Measurements from ENCODE around the gene CAMK1.
A peak's percentile ranks its signal among the peaks of the same experiment; 100 is the strongest.

CAMK1 gene

GRCh38 chr3:9770276-9770812, 597 bp upstream of the CAMK1 start:
- no peak for DNase-seq

- no peak for DNase-seq
These were observed 735 bp downstream of the CAMK1 start for GRCh38 chr3:9769012-9769411.

DNA sequence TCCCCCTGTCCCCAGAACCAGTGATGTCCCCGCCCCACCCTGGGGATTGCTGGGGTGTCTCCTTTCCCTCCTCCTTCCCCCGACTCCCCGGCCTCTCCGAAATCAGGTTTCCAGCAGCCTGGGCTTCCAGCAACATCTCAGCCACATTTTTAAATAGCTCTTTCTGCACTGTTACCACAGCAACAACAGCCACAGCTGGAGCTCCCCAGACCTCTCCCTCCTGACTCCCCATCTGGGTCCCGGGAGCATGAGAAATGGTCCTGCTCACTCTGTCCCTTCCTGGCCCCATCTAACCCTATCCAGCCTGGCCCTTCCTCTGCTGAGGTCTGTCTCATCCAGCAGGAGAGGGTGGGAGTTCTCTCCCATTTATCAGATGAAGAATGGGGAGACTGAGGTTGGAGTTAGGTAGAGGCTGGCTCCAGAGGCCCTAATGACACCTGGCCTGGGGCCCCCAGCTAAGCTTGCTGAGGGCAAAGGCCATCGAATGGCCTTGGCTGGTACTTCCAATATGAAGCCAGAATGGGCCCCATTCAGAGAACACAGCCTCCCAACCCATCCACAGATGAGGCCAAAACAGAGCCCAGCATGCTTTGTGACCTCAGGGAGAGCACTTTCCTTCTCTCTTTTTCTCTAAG, 1.5 kb downstream of the CAMK1 start:
- DNase-seq: no peak

DNA sequence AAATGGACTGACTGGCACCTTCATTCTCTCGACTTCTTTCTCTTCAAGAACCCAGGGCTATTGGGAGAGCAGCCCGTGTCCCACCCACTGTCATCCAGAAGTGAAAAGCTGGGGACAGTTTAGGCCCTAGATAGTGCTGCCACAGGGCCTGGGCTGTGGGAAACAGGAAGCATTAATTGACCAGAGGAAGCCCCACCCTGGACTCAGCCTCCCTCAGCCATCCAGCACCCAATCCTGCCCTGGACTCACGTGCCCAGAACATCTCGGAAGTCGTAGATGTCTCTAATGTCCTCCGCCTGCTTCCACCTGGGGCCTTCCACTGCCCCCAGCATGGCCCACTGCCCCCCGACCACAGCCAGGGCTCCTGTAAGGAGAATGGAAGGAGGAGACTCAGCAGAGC, 2.3 kb downstream of the CAMK1 start:
- no peak for DNase-seq

DNA sequence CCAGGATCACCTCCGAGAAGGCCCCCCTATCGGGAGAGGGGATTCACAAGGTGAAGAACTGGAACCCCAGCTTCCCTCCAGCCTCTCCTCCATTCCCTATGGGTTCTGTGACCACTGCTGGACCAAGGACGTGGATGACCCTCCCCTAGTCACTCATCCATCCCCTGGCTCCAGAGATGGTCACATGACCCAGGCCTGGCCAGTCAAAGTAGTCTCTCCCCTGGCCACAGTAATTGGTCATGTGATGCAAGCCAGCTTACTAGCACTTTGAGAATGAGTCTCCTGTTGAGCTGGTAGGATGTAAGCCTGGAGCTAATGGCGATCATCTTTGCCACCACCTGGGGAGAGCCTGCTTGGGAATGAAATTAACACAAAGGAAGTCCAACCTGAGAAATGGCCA, 3.9 kb downstream of the CAMK1 start:
- no peak for DNase-seq

- DNase-seq: no peak
These were observed 6.9 kb downstream of the CAMK1 start for GRCh38 chr3:9762871-9763270.

DNA sequence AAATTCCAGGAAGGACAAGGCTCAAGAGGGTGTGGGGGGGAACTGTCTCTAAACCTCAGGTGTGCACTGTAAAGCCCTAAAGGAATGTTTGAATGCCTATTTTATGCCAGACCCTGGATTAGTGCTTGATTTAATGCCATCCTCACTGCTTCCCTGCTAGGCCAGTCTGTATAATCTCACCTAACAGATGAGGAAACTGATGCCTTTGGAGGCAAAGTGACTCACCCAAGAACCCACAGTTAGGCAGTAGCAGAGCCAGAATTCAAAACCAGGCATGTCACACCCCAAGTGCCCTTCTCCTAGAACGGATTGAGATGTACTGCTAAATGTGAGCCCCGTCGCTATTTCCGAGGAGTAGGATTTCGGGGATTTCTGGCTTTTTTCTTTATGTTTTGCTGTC, 7.8 kb downstream of the CAMK1 start:
- no peak for DNase-seq

DNA sequence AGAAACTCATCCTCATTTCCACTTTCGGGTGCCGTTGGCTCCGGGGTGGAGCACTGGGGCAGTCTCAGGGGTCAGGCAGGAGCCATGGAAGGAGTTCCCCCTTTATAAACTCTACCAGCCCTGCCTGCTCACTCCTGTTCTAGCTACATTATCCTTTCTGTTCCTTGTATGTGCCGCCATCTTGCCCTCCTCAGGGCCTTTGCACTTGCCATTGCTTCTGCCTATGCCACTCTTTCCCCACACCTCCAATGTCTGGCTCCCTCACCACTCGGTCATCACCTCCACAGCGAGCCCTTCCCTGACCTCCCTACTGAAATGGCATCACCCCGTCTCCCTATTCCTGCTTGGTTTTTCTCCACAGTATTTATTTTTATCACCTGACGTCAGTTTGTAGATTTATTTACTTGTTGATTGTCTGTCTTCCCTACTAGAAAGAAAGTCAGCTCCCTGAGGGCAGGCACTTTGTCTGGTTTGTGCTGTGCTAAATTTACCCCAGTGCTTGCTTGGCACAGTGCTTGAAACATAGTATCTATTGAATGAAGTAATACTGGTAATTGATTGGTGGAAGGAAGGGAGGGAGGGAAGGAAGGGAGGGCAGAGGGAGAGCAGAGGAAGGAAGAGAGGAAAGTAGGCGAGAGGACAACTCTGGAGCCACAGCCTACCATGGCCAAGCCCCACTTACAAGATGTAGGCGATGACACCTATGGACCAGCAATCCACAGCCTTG, 8.8 kb downstream of the CAMK1 start:
- no peak for DNase-seq

DNA sequence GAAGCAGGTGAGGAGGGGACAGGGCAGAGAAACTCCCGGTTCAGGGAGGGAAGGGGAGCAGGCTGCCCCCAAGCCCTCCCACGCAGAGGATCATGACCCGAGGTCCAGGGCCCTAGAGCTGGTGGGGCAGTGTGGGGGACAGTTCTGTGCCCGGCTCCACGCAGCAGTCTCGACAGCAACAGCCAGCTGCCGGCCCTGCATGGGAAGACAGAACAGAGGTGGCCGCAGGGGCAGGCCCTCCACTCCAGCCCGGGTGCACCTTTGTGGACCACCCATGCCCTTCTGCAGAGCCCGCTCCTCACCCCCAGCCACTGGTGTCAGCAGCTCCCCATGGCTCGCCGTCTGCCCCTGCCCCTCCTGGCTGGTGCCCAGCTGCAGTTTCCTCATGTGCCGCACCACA, 12.3 kb downstream of the CAMK1 start:
- DNase-seq: no peak

GRCh38 chr3:9754678-9755077, 15.1 kb downstream of the CAMK1 start:
- DNase-seq: no peak

- DNase-seq: peak; percentile 3
These were observed 19.0 kb downstream of the CAMK1 start for GRCh38 chr3:9750556-9751411.

GRCh38 chr3:9749645-9750555, 19.8 kb downstream of the CAMK1 start, which contains the start of gene OGG1:
TSS of gene OGG1 (plus strand) at chr3:9749952. CDS start at chr3:9750287, 335 bp downstream.
- DNase-seq: peak; percentile 97

DNA sequence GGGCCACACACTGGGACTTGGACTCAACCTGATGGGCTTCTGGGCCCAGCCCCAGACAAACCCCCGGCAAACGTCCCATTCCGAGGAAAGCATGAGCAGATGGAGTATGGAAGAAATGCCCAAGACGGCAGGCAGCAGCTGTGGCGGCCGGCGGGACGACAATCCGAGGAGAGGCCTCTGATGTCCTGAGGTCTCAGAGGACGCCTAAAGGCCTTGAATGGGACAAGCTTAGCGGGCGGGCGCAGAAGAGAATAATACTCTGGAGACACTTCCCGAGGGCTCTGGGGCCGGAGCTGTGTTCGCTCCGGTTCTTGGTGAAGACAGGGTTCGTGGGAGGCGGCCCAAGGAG, 20.5 kb downstream of the CAMK1 start:
- no peak for DNase-seq

DNA sequence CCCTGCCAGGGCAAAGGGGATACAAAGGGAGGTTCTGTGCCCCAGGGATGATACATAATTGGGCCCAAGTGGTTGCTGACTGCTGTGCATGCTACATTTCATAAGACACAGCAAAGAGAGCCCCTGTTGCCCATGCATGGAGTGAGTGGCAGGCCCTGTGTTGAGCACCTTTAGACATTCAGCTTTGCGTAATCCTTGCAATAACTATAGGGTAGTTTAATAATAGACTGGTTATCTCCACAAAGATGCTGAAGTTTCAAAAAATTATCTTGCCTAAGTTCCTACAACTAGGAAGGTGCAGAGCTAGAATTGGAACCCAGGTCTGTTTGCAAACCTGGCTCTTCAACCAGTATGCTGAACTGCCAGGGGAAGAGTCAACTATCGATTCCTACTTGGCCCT, 21.7 kb downstream of the CAMK1 start:
- no peak for DNase-seq

- DNase-seq: no peak
These were observed 22.5 kb downstream of the CAMK1 start for GRCh38 chr3:9747267-9747666.

DNA sequence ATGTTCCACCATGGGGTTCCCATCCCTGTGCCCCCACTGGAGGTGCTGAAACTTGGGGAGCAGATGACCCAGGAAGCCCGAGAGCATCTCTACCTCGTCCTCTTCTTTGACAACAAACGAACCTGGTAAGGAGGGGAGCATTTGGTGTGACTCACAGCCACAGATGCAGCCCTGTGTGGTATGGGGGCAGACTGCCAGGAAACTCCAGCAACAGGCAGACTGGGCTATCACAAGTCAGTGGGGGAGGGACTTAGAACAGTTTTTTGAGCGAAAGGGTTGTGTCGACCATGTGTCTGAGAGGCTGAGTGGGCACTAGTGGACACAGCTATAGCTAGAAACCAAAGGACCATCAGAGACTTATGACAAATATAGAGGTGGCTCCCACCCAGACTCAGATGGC, 23.4 kb downstream of the CAMK1 start:
- no peak for DNase-seq

DNA sequence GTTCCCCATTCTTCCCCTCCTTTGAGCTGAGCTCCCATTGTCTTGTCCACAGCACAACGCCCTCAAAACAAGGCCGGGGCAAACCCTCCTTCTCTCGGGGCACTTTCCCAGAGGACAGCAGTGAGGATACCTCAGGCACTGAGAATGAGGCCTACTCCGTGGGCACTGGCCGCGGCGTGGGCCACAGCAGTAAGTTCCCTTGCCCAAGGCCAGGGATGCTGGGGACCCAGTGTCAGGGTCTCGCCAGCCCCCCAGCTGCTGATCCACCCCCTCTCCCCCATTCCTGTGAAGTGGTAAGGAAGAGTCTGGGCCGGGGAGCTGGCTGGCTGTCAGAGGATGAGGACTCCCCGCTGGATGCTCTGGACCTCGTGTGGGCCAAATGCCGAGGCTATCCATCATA, 24.2 kb downstream of the CAMK1 start:
- no peak for DNase-seq

DNA sequence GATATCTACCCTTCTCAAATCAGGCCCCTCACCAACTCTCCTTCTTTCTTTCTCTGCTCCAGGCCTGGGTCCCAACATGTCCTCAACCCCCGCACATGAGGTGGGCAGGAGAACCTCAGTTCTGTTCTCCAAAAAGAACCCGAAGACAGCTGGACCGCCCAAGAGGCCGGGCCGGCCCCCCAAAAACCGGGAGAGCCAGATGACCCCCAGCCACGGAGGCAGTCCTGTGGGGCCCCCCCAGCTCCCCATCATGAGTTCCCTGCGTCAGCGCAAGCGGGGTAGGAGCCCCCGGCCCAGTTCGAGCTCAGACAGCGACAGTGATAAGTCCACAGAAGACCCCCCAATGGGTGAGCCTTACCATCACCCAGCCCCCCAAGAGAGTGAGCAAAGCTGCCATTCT, 25.6 kb downstream of the CAMK1 start:
- DNase-seq: no peak

- no peak for DNase-seq
These were observed 26.2 kb downstream of the CAMK1 start for GRCh38 chr3:9743548-9743947.

DNA sequence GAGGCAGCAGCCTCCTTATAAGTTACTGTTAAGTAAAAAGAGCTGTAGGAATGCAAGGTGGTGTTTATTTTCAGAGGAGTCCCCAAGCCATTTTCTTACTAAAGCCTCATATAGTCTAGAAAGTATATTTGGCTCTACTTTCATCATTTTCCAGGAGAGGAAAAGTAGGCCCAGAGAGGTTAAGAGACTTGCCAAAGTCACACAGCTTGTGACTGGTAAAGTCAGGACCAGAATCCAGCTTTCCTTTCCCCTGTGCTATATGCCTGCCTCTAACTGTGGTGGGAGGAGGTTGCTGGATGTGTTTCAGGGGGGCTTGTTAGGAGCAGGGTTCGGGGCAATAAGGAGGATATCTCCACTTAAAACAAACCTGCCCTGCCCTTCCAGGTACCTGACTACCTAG, 27.2 kb downstream of the CAMK1 start:
- no peak for DNase-seq

DNA sequence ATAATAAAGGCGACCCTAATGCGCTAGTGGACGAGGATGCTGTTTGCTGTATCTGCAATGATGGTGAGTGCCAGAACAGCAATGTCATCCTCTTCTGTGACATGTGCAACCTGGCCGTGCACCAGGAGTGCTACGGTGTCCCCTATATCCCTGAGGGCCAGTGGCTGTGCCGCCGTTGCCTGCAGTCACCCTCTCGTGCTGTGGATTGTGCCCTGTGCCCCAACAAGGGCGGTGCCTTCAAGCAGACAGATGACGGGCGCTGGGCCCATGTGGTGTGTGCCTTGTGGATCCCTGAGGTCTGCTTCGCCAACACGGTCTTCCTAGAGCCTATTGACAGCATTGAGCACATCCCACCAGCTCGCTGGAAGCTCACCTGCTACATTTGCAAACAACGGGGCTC, 30.6 kb downstream of the CAMK1 start:
- DNase-seq: no peak

DNA sequence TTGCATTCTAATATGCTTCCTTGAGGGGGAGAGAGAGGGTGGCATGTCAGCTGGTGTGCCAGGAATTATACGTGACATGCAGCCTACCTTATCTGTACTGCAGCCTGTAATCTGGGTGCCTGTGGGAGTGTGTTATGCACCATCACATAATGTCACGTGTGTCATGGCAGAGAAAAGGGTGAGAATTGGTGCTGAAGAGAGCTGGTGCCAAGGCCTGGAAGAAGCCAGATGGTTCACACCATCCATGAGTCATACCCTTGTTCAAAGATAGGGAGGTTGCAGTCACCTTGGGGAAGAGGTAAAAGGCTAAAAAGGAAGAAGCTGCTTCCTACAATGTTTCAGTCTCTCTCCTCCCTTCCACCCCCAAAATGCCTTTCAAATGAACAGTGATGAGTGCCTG, 32.9 kb downstream of the CAMK1 start:
- DNase-seq: no peak

GRCh38 chr3:9732740-9733115, 37.0 kb downstream of the CAMK1 start:
- no peak for DNase-seq
